ENCODE measurements around the gene ATRIP. TPM values are rescaled to one million over a fixed set of nuclear protein-coding genes. Genes with fewer than 3 reads are reported as not detected.

The ATRIP gene
- total RNA-seq, 1 experiment from 2014 or later: 11.9 TPM

DNA sequence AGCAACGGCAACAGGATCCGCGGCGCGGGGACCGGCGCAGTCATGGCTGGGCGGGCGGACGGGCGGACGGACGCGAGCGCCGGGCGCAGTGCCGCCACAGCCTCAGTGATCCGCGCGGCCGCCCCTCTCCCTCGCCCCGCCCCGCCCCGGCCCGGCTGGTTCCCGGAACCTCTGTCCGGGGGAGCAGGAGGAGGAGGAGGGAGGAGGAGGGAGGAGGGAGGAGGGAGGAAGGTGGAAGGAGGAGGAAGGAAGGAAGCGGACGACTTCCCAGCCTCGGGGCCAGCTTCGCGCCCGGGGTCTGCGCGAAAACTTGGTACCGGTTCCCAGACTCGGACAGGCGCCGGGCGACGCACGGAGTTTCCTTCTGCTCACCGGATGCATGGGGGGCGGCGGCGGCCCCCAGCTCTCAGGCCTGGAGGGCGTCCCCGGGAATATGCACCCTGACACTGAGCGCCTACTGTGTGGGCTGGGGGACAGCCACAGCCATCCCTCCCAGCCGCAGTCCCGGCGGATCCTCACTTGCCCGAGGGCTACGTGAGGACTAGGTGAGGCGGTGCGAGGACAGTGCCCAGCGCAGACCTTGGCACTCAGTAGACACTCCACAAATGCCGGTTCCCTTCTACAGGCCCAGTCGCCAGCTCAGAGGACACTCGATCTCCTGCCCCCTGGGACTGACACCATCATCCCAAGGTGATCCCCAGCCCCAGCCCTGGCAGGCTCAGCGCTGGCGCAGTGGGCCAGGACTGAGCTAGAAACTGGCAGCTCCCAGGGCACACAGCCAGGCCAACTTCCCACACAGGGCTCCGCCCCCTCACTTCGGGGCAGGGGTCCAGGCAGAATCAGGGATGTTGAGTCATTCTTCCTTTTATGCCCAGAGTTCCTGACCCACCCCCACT is 57.8 kb downstream of the ATRIP start, which contains the start of gene SHISA5:
TSS of gene SHISA5 (minus strand) at position 124 of the 896 bp plus-strand sequence. CDS start at position 44, 80 bp downstream.
- no peaks in the 10 kb centered on the region for H3K36me3 ChIP-seq (ENCODE audit: control insufficient read depth, insufficient read depth, low read length)
- peaks cover 19% of the 10 kb centered on the region for H3K4me1 ChIP-seq (ENCODE audit: control insufficient read depth, insufficient read depth, low read length)
- CTCF ChIA-PET: interaction anchor here (0.6 kb wide), 1 partner anchor 27 kb away, joined by 5 read pairs; no protein-coding TSS in a partner anchor
- TF ChIP-seq, protein P1, sequence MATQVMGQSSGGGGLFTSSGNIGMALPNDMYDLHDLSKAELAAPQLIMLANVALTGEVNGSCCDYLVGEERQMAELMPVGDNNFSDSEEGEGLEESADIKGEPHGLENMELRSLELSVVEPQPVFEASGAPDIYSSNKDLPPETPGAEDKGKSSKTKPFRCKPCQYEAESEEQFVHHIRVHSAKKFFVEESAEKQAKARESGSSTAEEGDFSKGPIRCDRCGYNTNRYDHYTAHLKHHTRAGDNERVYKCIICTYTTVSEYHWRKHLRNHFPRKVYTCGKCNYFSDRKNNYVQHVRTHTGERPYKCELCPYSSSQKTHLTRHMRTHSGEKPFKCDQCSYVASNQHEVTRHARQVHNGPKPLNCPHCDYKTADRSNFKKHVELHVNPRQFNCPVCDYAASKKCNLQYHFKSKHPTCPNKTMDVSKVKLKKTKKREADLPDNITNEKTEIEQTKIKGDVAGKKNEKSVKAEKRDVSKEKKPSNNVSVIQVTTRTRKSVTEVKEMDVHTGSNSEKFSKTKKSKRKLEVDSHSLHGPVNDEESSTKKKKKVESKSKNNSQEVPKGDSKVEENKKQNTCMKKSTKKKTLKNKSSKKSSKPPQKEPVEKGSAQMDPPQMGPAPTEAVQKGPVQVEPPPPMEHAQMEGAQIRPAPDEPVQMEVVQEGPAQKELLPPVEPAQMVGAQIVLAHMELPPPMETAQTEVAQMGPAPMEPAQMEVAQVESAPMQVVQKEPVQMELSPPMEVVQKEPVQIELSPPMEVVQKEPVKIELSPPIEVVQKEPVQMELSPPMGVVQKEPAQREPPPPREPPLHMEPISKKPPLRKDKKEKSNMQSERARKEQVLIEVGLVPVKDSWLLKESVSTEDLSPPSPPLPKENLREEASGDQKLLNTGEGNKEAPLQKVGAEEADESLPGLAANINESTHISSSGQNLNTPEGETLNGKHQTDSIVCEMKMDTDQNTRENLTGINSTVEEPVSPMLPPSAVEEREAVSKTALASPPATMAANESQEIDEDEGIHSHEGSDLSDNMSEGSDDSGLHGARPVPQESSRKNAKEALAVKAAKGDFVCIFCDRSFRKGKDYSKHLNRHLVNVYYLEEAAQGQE (IDR thresholded peaks at IDR 0.05; ENCODE audit: insufficient read depth in 1 of 2, low read depth in 2 of 2, low read length in 1 of 2): no peak
- no peak for TF ChIP-seq SIN3A (IDR thresholded peaks at IDR 0.05; ENCODE audit: borderline replicate concordance, insufficient read depth, low read depth, low read length)
- intact Hi-C loops (cut with micrococcal nuclease; ENCODE audit: unreplicated experiment) (no loop called here), in situ Hi-C loops (cut with HindIII; ENCODE audit: low pct_unique_long_range_greater_than_20kb, low sequenced_read_pairs) (no loop called here)
- DNase-seq (ENCODE audit: low read depth, low spot score) (no peak), ATAC-seq (peak; percentile 77)
- peak within 1 kb of the TSS; percentile 71 for H3K27ac ChIP-seq (ENCODE audit: low read length)
- POLR2A ChIA-PET: interaction anchor here (0.6 kb wide), 1 partner anchor 58 kb away, joined by 3 read pairs; the partner anchor contains the start of gene ATRIP
- H3K9me3 ChIP-seq (ENCODE audit: control insufficient read depth, insufficient read depth, low read depth, low read length): no peaks in the 10 kb centered on the region
- peak within 1 kb of the TSS; percentile 51 to 61 for H3K4me3 ChIP-seq (ENCODE audit: low read depth in 2 of 2, low read length in 2 of 2)
- no peaks in the 10 kb centered on the region for H3K27me3 ChIP-seq (ENCODE audit: control insufficient read depth, insufficient read depth, low read length)
- BruUV-seq (replicated peaks): no TSS peak

DNA sequence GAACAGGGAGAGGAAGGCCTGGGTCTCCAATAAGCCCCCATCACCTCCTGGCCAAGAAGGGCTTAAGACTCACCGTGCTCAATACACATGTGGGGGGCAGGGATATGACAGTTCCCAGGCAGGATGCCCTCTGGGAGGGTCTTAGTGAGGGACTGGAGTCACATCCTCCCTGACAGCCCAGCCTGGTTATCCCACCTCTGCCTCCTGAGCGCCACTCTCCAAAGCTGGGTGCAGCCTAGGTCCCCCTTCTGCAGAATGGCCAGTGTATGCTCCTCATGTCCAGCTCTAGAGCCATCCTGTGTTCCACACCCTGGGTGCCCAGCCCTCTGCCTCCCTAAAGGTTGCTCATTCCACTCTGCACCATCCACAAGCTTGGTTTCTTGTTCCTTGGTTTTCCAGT is 58.6 kb downstream of the ATRIP start:
- DNase-seq (ENCODE audit: low read depth, low spot score): no peak
- Histone ChIP-seq H3K9me3 (ENCODE audit: control insufficient read depth, insufficient read depth, low read depth, low read length) (no peaks in the 10 kb centered on the region), H3K27ac (ENCODE audit: low read length) (peak overlapping the region; percentile 70; the same call in 1 of the 2 replicates), H3K4me1 (ENCODE audit: control insufficient read depth, insufficient read depth, low read length) (peaks cover 19% of the 10 kb centered on the region), H3K4me3 (ENCODE audit: low read depth in 2 of 2, low read length in 2 of 2) (no peak overlapping the region; a peak in 1 of 4 replicates), H3K36me3 (ENCODE audit: control insufficient read depth, insufficient read depth, low read length) (no peaks in the 10 kb centered on the region), H3K27me3 (ENCODE audit: control insufficient read depth, insufficient read depth, low read length) (no peaks in the 10 kb centered on the region)
- intact Hi-C loops (cut with micrococcal nuclease; ENCODE audit: unreplicated experiment): no loop called here
- POLR2A ChIA-PET: interaction anchor here (0.6 kb wide), 1 partner anchor 211 kb away, joined by 3 read pairs; no protein-coding TSS in a partner anchor
- CTCF ChIA-PET: interaction anchor here (0.7 kb wide), 1 partner anchor 28 kb away, joined by 3 read pairs; no protein-coding TSS in a partner anchor
- no TSS peak for BruUV-seq (replicated peaks)
- ATAC-seq: no peak
- in situ Hi-C loops (cut with HindIII; ENCODE audit: low pct_unique_long_range_greater_than_20kb, low sequenced_read_pairs): no loop called here
- TF ChIP-seq, protein P2, sequence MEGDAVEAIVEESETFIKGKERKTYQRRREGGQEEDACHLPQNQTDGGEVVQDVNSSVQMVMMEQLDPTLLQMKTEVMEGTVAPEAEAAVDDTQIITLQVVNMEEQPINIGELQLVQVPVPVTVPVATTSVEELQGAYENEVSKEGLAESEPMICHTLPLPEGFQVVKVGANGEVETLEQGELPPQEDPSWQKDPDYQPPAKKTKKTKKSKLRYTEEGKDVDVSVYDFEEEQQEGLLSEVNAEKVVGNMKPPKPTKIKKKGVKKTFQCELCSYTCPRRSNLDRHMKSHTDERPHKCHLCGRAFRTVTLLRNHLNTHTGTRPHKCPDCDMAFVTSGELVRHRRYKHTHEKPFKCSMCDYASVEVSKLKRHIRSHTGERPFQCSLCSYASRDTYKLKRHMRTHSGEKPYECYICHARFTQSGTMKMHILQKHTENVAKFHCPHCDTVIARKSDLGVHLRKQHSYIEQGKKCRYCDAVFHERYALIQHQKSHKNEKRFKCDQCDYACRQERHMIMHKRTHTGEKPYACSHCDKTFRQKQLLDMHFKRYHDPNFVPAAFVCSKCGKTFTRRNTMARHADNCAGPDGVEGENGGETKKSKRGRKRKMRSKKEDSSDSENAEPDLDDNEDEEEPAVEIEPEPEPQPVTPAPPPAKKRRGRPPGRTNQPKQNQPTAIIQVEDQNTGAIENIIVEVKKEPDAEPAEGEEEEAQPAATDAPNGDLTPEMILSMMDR (IDR thresholded peaks at IDR 0.05): no peak
- TF ChIP-seq TCF7L2 (IDR thresholded peaks at IDR 0.05; ENCODE audit: low read depth, low read length) (no peak), POLR2AphosphoS5 (IDR thresholded peaks at IDR 0.05; ENCODE audit: low read depth, low read length) (no peak), SIN3A (IDR thresholded peaks at IDR 0.05; ENCODE audit: borderline replicate concordance, insufficient read depth, low read depth, low read length) (no peak)
- TF ChIP-seq, protein P1 (IDR thresholded peaks at IDR 0.05; ENCODE audit: insufficient read depth in 1 of 2, low read depth in 2 of 2, low read length in 1 of 2): no peak

All from Panc1 (cell line).